GM12801 (cell line): ENCODE measurements around the gene POLD2.

Experiments
- TF ChIP-seq, protein P1 (sequence below): IDR thresholded peaks from one replicate; pipeline ENCODE4 v1.5.1; 2011; ENCODE audit warnings: control low read depth; ENCODE audit not compliant: insufficient read length; ENCODE audit errors: extremely low read depth

POLD2 gene

DNA sequence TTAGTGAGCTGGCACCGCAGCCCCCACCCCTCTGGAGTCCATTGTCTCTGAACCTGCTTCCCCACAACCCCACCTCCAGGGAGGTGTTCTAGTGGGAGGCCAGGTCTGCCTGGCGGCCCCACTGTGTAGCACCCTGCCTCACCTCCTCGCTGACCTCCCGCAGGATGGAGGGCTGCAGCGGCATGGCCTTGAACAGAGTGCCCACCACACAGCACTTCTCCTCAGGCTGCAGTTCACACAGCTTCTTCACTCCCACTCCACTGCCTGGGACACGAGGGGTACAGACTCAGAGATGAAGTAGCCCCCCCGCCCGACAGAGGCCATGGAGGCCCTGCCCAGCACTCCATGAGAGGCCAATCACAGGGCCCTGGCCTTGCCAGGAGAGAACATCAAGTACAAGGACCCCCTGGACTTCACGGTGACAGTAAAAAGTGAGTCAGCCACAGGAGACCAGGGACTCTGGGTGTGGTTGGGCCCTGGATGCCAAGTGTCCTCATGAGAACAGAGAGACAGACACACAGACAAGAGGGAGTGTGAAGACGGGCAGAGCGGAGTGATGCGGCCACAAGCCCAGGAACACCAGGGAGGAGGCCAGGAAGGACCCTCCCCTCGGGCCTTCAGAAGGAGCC is 5.4 kb downstream of the POLD2 start:
- TF ChIP-seq, protein P1, sequence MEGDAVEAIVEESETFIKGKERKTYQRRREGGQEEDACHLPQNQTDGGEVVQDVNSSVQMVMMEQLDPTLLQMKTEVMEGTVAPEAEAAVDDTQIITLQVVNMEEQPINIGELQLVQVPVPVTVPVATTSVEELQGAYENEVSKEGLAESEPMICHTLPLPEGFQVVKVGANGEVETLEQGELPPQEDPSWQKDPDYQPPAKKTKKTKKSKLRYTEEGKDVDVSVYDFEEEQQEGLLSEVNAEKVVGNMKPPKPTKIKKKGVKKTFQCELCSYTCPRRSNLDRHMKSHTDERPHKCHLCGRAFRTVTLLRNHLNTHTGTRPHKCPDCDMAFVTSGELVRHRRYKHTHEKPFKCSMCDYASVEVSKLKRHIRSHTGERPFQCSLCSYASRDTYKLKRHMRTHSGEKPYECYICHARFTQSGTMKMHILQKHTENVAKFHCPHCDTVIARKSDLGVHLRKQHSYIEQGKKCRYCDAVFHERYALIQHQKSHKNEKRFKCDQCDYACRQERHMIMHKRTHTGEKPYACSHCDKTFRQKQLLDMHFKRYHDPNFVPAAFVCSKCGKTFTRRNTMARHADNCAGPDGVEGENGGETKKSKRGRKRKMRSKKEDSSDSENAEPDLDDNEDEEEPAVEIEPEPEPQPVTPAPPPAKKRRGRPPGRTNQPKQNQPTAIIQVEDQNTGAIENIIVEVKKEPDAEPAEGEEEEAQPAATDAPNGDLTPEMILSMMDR = no peak

GRCh38 chr7:44116789-44117666 is 6.3 kb downstream of the POLD2 start:
- TF ChIP-seq, protein P1 = no peak

DNA sequence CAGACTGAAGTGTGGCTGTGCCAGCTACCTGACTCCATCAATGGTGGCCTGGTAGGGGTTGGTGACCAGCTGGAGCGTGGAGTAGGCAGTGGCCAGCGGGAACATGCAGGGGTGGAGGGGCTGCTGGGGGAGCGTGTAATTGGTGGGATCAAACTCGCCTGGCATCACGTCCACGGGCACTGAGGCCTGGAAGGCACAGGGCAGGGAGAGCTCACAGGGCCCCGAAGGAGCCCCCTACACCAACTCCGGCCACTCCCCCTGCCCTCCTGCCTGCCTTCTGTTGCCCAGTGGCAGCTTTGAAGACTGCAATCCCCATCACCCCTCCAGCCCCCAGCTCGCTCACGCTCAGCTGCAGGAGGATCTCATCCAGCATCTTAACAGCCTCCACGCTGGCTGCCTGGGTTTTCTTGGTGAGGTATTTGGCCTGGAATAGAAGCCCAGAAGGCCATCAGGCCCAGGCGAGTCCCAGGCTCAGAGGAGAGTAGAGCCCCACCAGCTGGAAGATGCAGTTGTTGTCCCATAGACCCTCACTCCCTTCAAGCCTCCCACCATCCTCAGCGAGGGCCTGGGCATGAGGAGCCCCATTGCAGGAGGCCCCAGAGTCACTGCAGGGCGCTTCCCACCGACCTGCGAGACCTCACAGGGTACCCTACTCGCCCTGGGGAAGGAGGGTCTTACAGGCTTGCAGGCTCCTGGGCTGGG is 7.1 kb downstream of the POLD2 start:
- TF ChIP-seq, protein P1 = no peak

DNA sequence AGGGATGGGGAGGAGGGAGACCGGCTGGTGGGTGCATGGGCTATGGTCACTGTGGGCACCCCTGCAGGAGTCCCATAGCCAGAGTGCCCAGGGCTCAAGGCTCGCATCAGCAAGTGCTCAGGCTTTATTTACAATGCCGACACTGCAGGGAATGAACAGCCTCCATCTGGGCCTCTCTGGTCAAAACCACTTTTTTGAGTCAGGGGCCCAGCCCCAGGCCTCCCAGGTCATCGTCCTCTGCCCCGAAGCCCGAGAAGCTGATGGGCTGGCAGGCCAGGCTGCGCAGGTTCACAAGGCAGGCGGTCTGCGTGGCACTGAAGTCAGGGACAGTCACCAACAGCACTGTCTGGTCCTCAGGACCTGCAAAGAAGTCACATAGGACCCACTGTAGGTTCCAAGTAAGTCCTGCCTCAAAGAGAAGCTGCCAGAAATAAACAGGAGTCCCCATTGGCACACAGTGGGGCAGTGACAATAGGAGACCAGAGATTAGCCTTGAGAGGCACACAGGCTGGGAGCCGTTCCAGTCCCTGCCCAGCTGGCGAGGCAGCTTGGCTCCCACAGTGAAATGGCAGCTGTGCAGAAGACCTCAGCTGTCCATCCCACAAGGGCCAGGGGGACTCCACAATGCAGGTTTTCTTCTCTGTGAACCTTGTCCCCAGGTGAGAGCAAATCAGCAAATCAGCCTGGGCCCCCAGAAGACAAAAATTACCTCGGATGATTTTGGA is 8.6 kb downstream of the POLD2 start:
- TF ChIP-seq, protein P1 = no peak

GRCh38 chr7:44113764-44114354 is 9.5 kb downstream of the POLD2 start:
- TF ChIP-seq, protein P1 = no peak

- TF ChIP-seq, protein P1 = no peak
Measured at GRCh38 chr7:44112997-44113763, 10.2 kb downstream of the POLD2 start.
